IPS-11a (cell line): ENCODE measurements around the gene GPANK1.

Experiments used
- H3K4me3 ChIP-seq: one replicate; pipeline ENCODE4 v1.5.1; 2013; ENCODE audit warnings: low read depth, low read length, control low read depth

The GPANK1 gene

GRCh38 chr6:31643818-31644454 is 20.9 kb downstream of the GPANK1 start:
- no peak overlapping the region for H3K4me3 ChIP-seq

- H3K4me3 ChIP-seq = no peak overlapping the region
Observed at GRCh38 chr6:31642798-31643570, 21.8 kb downstream of the GPANK1 start.

- H3K4me3 ChIP-seq = no peak overlapping the region
Observed at GRCh38 chr6:31641370-31641769, 23.4 kb downstream of the GPANK1 start.

- no peak overlapping the region for H3K4me3 ChIP-seq
Observed at GRCh38 chr6:31640612-31641011, 24.2 kb downstream of the GPANK1 start.

- H3K4me3 ChIP-seq = no peak overlapping the region
Observed at GRCh38 chr6:31639449-31639861, 25.3 kb downstream of the GPANK1 start.

GRCh38 chr6:31639043-31639442 is 25.8 kb downstream of the GPANK1 start:
- no peak overlapping the region for H3K4me3 ChIP-seq

- no peak overlapping the region for H3K4me3 ChIP-seq
Observed at GRCh38 chr6:31636698-31637596, 27.9 kb downstream of the GPANK1 start.

- no peak overlapping the region for H3K4me3 ChIP-seq
Observed at GRCh38 chr6:31634969-31635575, 29.7 kb downstream of the GPANK1 start.

GRCh38 chr6:31634131-31634530 is 30.7 kb downstream of the GPANK1 start:
- H3K4me3 ChIP-seq = no peak overlapping the region

GRCh38 chr6:31633447-31633846 is 31.4 kb downstream of the GPANK1 start:
- no peak overlapping the region for H3K4me3 ChIP-seq

- H3K4me3 ChIP-seq = no peak overlapping the region
Observed at GRCh38 chr6:31632279-31632946, 32.4 kb downstream of the GPANK1 start.

GRCh38 chr6:31631681-31632278 is 33.0 kb downstream of the GPANK1 start:
- H3K4me3 ChIP-seq = no peak overlapping the region

GRCh38 chr6:31631209-31631608 is 33.6 kb downstream of the GPANK1 start:
- no peak overlapping the region for H3K4me3 ChIP-seq

- H3K4me3 ChIP-seq = no peak overlapping the region
Observed at GRCh38 chr6:31630177-31630934, 34.4 kb downstream of the GPANK1 start.

GRCh38 chr6:31629014-31629413 is 35.8 kb downstream of the GPANK1 start:
- no peak overlapping the region for H3K4me3 ChIP-seq

- no peak overlapping the region for H3K4me3 ChIP-seq
Observed at GRCh38 chr6:31627690-31628287, 37.0 kb downstream of the GPANK1 start.

GRCh38 chr6:31626952-31627351 is 37.8 kb downstream of the GPANK1 start:
- no peak overlapping the region for H3K4me3 ChIP-seq

GRCh38 chr6:31624070-31624469 is 40.7 kb downstream of the GPANK1 start:
- H3K4me3 ChIP-seq = no peak overlapping the region

- H3K4me3 ChIP-seq = no peak overlapping the region
Observed at GRCh38 chr6:31622684-31623091, 42.1 kb downstream of the GPANK1 start.
